CD4-positive, alpha-beta T cell (primary cell): Measurements from ENCODE around the gene ZC3H15. TPM values are rescaled to one million over a fixed set of nuclear protein-coding genes. Genes with fewer than 3 reads are reported as not detected.

Experiments
- ATAC-seq: fragments of 200-7000 bp; cut with Tn5 transposase; one replicate; pipeline ENCODE4 v1.10.0; 2022; ENCODE audit warnings: mild to moderate bottlenecking; ENCODE audit not compliant: poor library complexity
- CTCF ChIA-PET: fragments of 350-600 bp; sonication (Branson Sonifier 250); formaldehyde crosslinking; loops from one replicate; lab custom pipeline; 2021; ENCODE audit warnings: antibody characterized with exemption, inconsistent platforms; lab: Charles Lee
- POLR2A ChIA-PET: fragments of 350-600 bp; sonication (Branson Sonifier 250); formaldehyde crosslinking; loops from one replicate; lab custom pipeline; 2021; ENCODE audit warnings: antibody characterized with exemption, inconsistent platforms; lab: Charles Lee
- DNase-seq, 14 experiments: peaks; one replicate each; pipeline ENCODE4 v3.0.0-alpha.2; 2013 to 2020; ENCODE audit warnings: mixed read lengths in 2 of 14
- H3K27ac ChIP-seq, 2 donors: one replicate each; pipeline versions ENCODE4 v1.5.1 to v1.7.0; 2013; ENCODE audit warnings: low read length in 2 of 2, low read depth in 1 of 2, mild to moderate bottlenecking in 1 of 2
- H3K27me3 ChIP-seq, 2 experiments: 1 replicate in 1 of 2; 2 replicates in 1 of 2; pipeline versions ENCODE4 v1.6.1 to v1.7.0; 2013; ENCODE audit warnings: low read length in 2 of 2, control low read depth in 1 of 2, mild to moderate bottlenecking in 1 of 2, moderate library complexity in 1 of 2; ENCODE audit not compliant: insufficient read depth in 2 of 2, control insufficient read depth in 1 of 2
- H3K36me3 ChIP-seq: one replicate; pipeline ENCODE4 v1.6.1; 2013; ENCODE audit warnings: low read length, control low read depth; ENCODE audit not compliant: insufficient read depth
- H3K4me1 ChIP-seq: one replicate; pipeline ENCODE4 v1.6.1; 2013; ENCODE audit warnings: low read length, control low read depth; ENCODE audit not compliant: insufficient read depth
- H3K4me3 ChIP-seq: one replicate; pipeline ENCODE4 v1.5.1; 2013; ENCODE audit warnings: mild to moderate bottlenecking, low read length, moderate library complexity
- H3K9me3 ChIP-seq, 2 experiments: 1 replicate in 1 of 2; 2 replicates in 1 of 2; pipeline versions ENCODE4 v1.6.1 to v1.7.0; 2013; ENCODE audit warnings: low read length in 2 of 2, mild to moderate bottlenecking in 2 of 2, control low read depth in 1 of 2, moderate library complexity in 1 of 2; ENCODE audit not compliant: control insufficient read depth in 1 of 2, insufficient read depth in 1 of 2
- H3K27ac Mint-ChIP-seq: one replicate; pipeline ENCODE4 v1.8.0; 2020; ENCODE audit warnings: mixed read lengths
- H3K27me3 Mint-ChIP-seq: one replicate; pipeline ENCODE4 v1.8.0; 2021; ENCODE audit warnings: mixed read lengths
- H3K36me3 Mint-ChIP-seq: one replicate; pipeline ENCODE4 v1.8.0; 2021; ENCODE audit warnings: low read depth, mixed read lengths
- H3K4me1 Mint-ChIP-seq: one replicate; pipeline ENCODE4 v1.8.0; 2021; ENCODE audit warnings: low read depth, mixed read lengths
- H3K4me3 Mint-ChIP-seq: one replicate; pipeline ENCODE4 v1.8.0; 2020; ENCODE audit warnings: mild to moderate bottlenecking, mixed read lengths
- H3K9me3 Mint-ChIP-seq: one replicate; pipeline ENCODE4 v1.8.0; 2020; ENCODE audit warnings: mixed read lengths
- CTCF ChIP-seq: fragments of 200-600 bp; IDR thresholded peaks from one replicate; pipeline ENCODE4 v1.8.0; 2022; ENCODE audit warnings: antibody characterized with exemption, mild to moderate bottlenecking
- intact Hi-C, 2 experiments: fragments of 100-400 bp; cut with DNase I in 1 of 2; cut with micrococcal nuclease in 1 of 2; formaldehyde crosslinking; loops; one replicate each; pipeline versions ENCODE4 v1.15.1 to v1.9.0; 2023 to 2025; cut with DNase I, micrococcal nuclease
- total RNA-seq, 174 experiments: library from RNA in 2 of 174; stranded (reverse) in 2 of 174; gene quantifications; one replicate each; pipeline ENCODE4 v1.2.3 and lab custom pipeline; 2021 to 2026

ZC3H15 gene
- total RNA-seq, 2 experiments from 2014 or later: 124 to 140 TPM

- TF ChIP-seq CTCF: peak; percentile 78
- no peak overlapping the region for H3K4me3 ChIP-seq
- Mint-ChIP-seq H3K27me3 (no peaks in the 10 kb centered on the region), H3K4me1 (peaks cover 22% of the 10 kb centered on the region), H3K4me3 (no peak overlapping the region), H3K27ac (no peak overlapping the region), H3K9me3 (no peaks in the 10 kb centered on the region), H3K36me3 (peaks cover 92% of the 10 kb centered on the region)
- intact Hi-C loops: loop anchor here (1.0 to 10.0 kb wide), 7 partner anchors 18 to 951 kb away; partner anchors contain the start of genes ITGAV (in 1 of the 2) and ZC3H15 (in 1 of the 2)
- ChIA-PET POLR2A (interaction anchor here (1.0 to 1.5 kb wide), 3 partner anchors 18 to 138 kb away, joined by 4 to 5 read pairs (median 4); partner anchors contain the start of gene ZC3H15), CTCF (interaction anchor here (1.2 to 1.5 kb wide), 4 partner anchors 18 to 143 kb away, joined by 3 to 16 read pairs (median 4); partner anchors contain the start of gene ZC3H15)
- H3K27me3 ChIP-seq: no peaks in the 10 kb centered on the region
- no peak overlapping the region for H3K27ac ChIP-seq
- H3K4me1 ChIP-seq: no peaks in the 10 kb centered on the region
- DNase-seq: peak in 3 of 14 experiments; percentile 34 to 39 (median 36)
- H3K36me3 ChIP-seq: peaks cover 96% of the 10 kb centered on the region
- ATAC-seq: peak; percentile 65
- H3K9me3 ChIP-seq: no peaks in the 10 kb centered on the region
Observed at GRCh38 chr2:186503827-186504606, 18.0 kb downstream of the ZC3H15 start.

- H3K9me3 Mint-ChIP-seq: no peaks in the 10 kb centered on the region
- peaks cover 77% of the 10 kb centered on the region for H3K36me3 ChIP-seq
- POLR2A ChIA-PET: no interaction called here
- no peaks in the 10 kb centered on the region for H3K27me3 ChIP-seq
- H3K9me3 ChIP-seq: no peaks in the 10 kb centered on the region
- ATAC-seq (no peak), DNase-seq (no peak)
- peaks cover 10% of the 10 kb centered on the region for H3K4me1 Mint-ChIP-seq
- no peaks in the 10 kb centered on the region for H3K4me1 ChIP-seq
- no peaks in the 10 kb centered on the region for H3K27me3 Mint-ChIP-seq
- peaks cover 93% of the 10 kb centered on the region for H3K36me3 Mint-ChIP-seq
- no peak overlapping the region for H3K27ac ChIP-seq
- H3K4me3 Mint-ChIP-seq: no peak overlapping the region
- H3K4me3 ChIP-seq: no peak overlapping the region
- H3K27ac Mint-ChIP-seq: no peak overlapping the region
- intact Hi-C loops: loop anchor here (10.0 kb wide), 2 partner anchors 87 to 947 kb away; partner anchors contain the start of gene ITGAV (in 1 of the 2)
- TF ChIP-seq CTCF: no peak
- CTCF ChIA-PET: interaction anchor here (2.8 kb wide), 1 partner anchor 133 kb away, joined by 6 read pairs; no protein-coding TSS in a partner anchor
Observed at GRCh38 chr2:186508263-186508662, 22.2 kb downstream of the ZC3H15 start.

- ATAC-seq: no peak
- peaks cover 80% of the 10 kb centered on the region for H3K36me3 Mint-ChIP-seq
Observed at GRCh38 chr2:186515376-186515775, 29.3 kb downstream of the ZC3H15 start.

More at GRCh38 chr2:186515376-186515775, 29.3 kb downstream of the ZC3H15 start:
- ChIA-PET CTCF (no interaction called here), POLR2A (no interaction called here)
- no peak for DNase-seq
- Histone ChIP-seq H3K4me3 (no peak overlapping the region), H3K27ac (no peak overlapping the region), H3K36me3 (peaks cover 24% of the 10 kb centered on the region), H3K9me3 (no peaks in the 10 kb centered on the region), H3K4me1 (no peaks in the 10 kb centered on the region), H3K27me3 (no peaks in the 10 kb centered on the region)
- intact Hi-C loops: no loop called here
- no peak overlapping the region for H3K27ac Mint-ChIP-seq
- no peak overlapping the region for H3K4me3 Mint-ChIP-seq
- no peak for TF ChIP-seq CTCF
- H3K9me3 Mint-ChIP-seq: no peaks in the 10 kb centered on the region
- H3K27me3 Mint-ChIP-seq: no peaks in the 10 kb centered on the region
- no peaks in the 10 kb centered on the region for H3K4me1 Mint-ChIP-seq
